ENCODE data around the gene CFAP97D2. TPM values are rescaled to one million over a fixed set of nuclear protein-coding genes. Genes with fewer than 3 reads are reported as not detected.

CFAP97D2 gene
- polyA plus RNA-seq, 1 of the 3 experiments (the other 2 are of a cell fraction) = not detected

DNA sequence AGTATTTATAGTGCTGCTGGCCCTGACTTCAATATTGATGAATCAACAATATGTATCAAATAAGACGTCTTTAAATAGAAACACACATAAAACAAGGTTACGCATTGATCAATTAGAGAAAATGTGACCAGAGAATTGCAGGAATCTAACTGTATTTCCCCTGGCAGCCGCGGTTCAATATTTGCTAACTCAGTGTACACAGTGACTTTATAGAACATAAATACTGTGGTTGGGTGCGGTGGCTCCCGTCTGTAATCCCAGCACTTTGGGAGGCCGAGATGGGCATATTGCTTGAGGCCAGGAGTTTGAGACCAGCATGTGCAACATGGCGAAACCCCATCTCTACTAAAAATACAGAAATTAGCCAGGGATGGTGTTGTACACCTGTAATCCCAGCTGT lies 79.5 kb downstream of the CFAP97D2 start:
- Histone ChIP-seq H3K36me3 (replicated peaks in 1 of 2; ENCODE audit: control insufficient read depth in 1 of 2, insufficient read depth in 2 of 2, low read length in 1 of 2) (peaks cover 92 to 95% of the 10 kb centered on the region in 2 experiments), H3K4me1 (ENCODE audit: control insufficient read depth in 1 of 2, insufficient read depth in 2 of 2, low read depth in 1 of 2, low read length in 1 of 2) (no peaks in the 10 kb centered on the region; a peak in 1 of 4 replicates), H3K27ac (ENCODE audit: low read depth in 2 of 2, low read length in 1 of 2) (no peak overlapping the region), H3K4me3 (ENCODE audit: low read depth in 2 of 2, low read length in 1 of 2) (no peak overlapping the region), H4K20me1 (ENCODE audit: insufficient read depth) (no peaks in the 10 kb centered on the region), H3F3A (replicated peaks; ENCODE audit: insufficient read depth) (peaks cover 26% of the 10 kb centered on the region), H3K9me2 (no peaks in the 10 kb centered on the region), H3K4me2 (no peak overlapping the region), H3K9ac (no peak overlapping the region), H2AFZ (ENCODE audit: low read depth) (no peak overlapping the region), H3K27me3 (ENCODE audit: insufficient read depth) (no peaks in the 10 kb centered on the region), H3K9me3 (no peaks in the 10 kb centered on the region), H3K79me2 (ENCODE audit: insufficient read depth) (peaks cover 20% of the 10 kb centered on the region; the same call in 1 of the 2 replicates)
- ChIA-PET POLR2A (no interaction called here), CTCF (interaction anchor here (0.9 to 1.3 kb wide), 2 partner anchors 12 to 336 kb away, joined by 3 to 4 read pairs; no protein-coding TSS in a partner anchor)
- no peak for DNase-seq
- TF ChIP-seq POLR2AphosphoS5 (IDR thresholded peaks at IDR 0.05; ENCODE audit: low read depth, low read length) (no peak), MAX (IDR thresholded peaks at IDR 0.05; ENCODE audit: low read depth) (no peak), SMC3 (IDR thresholded peaks at IDR 0.05; ENCODE audit: low read depth, low read length) (no peak), JUND (IDR thresholded peaks at IDR 0.05) (no peak), RAD21 (IDR thresholded peaks at IDR 0.05; ENCODE audit: low read length) (no peak), MEF2A (IDR thresholded peaks at IDR 0.05; ENCODE audit: borderline replicate concordance, low read depth) (no peak)
- 96% methylated on average over 8 of the region's 8 CpGs for WGBS (ENCODE audit: low lambda C conversion rate)

- CTCF ChIA-PET = no interaction called here
- Histone ChIP-seq H3F3A (replicated peaks; ENCODE audit: insufficient read depth) (peaks cover 32% of the 10 kb centered on the region), H3K9me3 (no peaks in the 10 kb centered on the region), H4K20me1 (ENCODE audit: insufficient read depth) (no peaks in the 10 kb centered on the region), H3K4me3 (ENCODE audit: low read depth in 2 of 2, low read length in 1 of 2) (no peak overlapping the region), H3K27ac (ENCODE audit: low read depth in 2 of 2, low read length in 1 of 2) (no peak overlapping the region), H2AFZ (ENCODE audit: low read depth) (no peak overlapping the region), H3K9me2 (no peaks in the 10 kb centered on the region), H3K36me3 (replicated peaks in 1 of 2; ENCODE audit: control insufficient read depth in 1 of 2, insufficient read depth in 2 of 2, low read length in 1 of 2) (peaks cover 91 to 92% of the 10 kb centered on the region in 2 experiments), H3K9ac (no peak overlapping the region), H3K4me2 (no peak overlapping the region), H3K79me2 (ENCODE audit: insufficient read depth) (peaks cover 20% of the 10 kb centered on the region; the same call in 1 of the 2 replicates), H3K4me1 (ENCODE audit: control insufficient read depth in 1 of 2, insufficient read depth in 2 of 2, low read depth in 1 of 2, low read length in 1 of 2) (peaks cover 0 to 8% of the 10 kb centered on the region in 2 experiments; a peak in 2 of 4 replicates), H3K27me3 (ENCODE audit: insufficient read depth) (no peaks in the 10 kb centered on the region)
- POLR2A ChIA-PET = no interaction called here
- TF ChIP-seq GATA2 (CRISPR knock-in tag; IDR thresholded peaks at IDR 0.05) (no peak), SIN3A (IDR thresholded peaks at IDR 0.05; ENCODE audit: borderline replicate concordance, low read depth, low read length) (no peak), CTCF (IDR thresholded peaks at IDR 0.05) (no peak), JUND (IDR thresholded peaks at IDR 0.05) (no peak), FOXJ3 (CRISPR knock-in tag; IDR thresholded peaks at IDR 0.05) (no peak), RXRA (IDR thresholded peaks at IDR 0.05; ENCODE audit: borderline replicate concordance, low read depth) (no peak), YY1 (IDR thresholded peaks at IDR 0.05; ENCODE audit: low read depth) (no peak), EZH2phosphoT487 (IDR thresholded peaks at IDR 0.05; ENCODE audit: borderline replicate concordance, low read depth) (no peak), NFIC (IDR thresholded peaks at IDR 0.05; ENCODE audit: borderline replicate concordance) (no peak), MAX (IDR thresholded peaks at IDR 0.05; ENCODE audit: low read depth) (no peak), RFX5 (IDR thresholded peaks at IDR 0.05; ENCODE audit: low read length) (no peak)
- TF ChIP-seq, protein P1, sequence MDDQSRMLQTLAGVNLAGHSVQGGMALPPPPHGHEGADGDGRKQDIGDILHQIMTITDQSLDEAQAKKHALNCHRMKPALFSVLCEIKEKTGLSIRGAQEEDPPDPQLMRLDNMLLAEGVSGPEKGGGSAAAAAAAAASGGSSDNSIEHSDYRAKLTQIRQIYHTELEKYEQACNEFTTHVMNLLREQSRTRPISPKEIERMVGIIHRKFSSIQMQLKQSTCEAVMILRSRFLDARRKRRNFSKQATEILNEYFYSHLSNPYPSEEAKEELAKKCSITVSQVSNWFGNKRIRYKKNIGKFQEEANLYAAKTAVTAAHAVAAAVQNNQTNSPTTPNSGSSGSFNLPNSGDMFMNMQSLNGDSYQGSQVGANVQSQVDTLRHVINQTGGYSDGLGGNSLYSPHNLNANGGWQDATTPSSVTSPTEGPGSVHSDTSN (IDR thresholded peaks at IDR 0.05) = no peak
- DNase-seq = no peak
- WGBS (ENCODE audit: low lambda C conversion rate) = 96% methylated on average over 7 of the region's 7 CpGs
These were observed 80.3 kb downstream of the CFAP97D2 start for GRCh38 chr13:114259374-114259773.
